GM20431 (cell line): ENCODE measurements around the gene CTU2.

Experiments used
- in situ Hi-C: fragments of 300-500 bp; cut with MseI, MboI; formaldehyde crosslinking; loops from one replicate; pipeline ENCODE4 v1.15.0; 2020; ENCODE audit warnings: low sequenced_read_pairs; ENCODE audit not compliant: unreplicated experiment

CTU2 gene

GRCh38 chr16:88739977-88740726 lies 33.8 kb downstream of the CTU2 start:
- in situ Hi-C loops = no loop called here

GRCh38 chr16:88740727-88741055 lies 34.4 kb downstream of the CTU2 start:
- in situ Hi-C loops = no loop called here

- in situ Hi-C loops = no loop called here
Observed at GRCh38 chr16:88741368-88741767, 35.1 kb downstream of the CTU2 start.

- in situ Hi-C loops = no loop called here
Observed at GRCh38 chr16:88742896-88743605, 36.7 kb downstream of the CTU2 start.

GRCh38 chr16:88743693-88744576 lies 37.6 kb downstream of the CTU2 start:
- in situ Hi-C loops = no loop called here

GRCh38 chr16:88744577-88745521 lies 38.5 kb downstream of the CTU2 start:
- in situ Hi-C loops = no loop called here

GRCh38 chr16:88746506-88746905 lies 40.2 kb downstream of the CTU2 start:
- in situ Hi-C loops = no loop called here

GRCh38 chr16:88747588-88748301 lies 41.4 kb downstream of the CTU2 start:
- in situ Hi-C loops = no loop called here

GRCh38 chr16:88748364-88748763 lies 42.1 kb downstream of the CTU2 start:
- in situ Hi-C loops = no loop called here

- in situ Hi-C loops = no loop called here
Observed at GRCh38 chr16:88749358-88749757, 43.1 kb downstream of the CTU2 start.

GRCh38 chr16:88750854-88751253 lies 44.6 kb downstream of the CTU2 start:
- in situ Hi-C loops = no loop called here

GRCh38 chr16:88752386-88753002 lies 46.2 kb downstream of the CTU2 start:
- in situ Hi-C loops = no loop called here

- in situ Hi-C loops = no loop called here
Observed at GRCh38 chr16:88753191-88753590, 46.9 kb downstream of the CTU2 start.

- in situ Hi-C loops = no loop called here
Observed at GRCh38 chr16:88753602-88754001, 47.3 kb downstream of the CTU2 start.

GRCh38 chr16:88754109-88754911 lies 48.0 kb downstream of the CTU2 start:
- in situ Hi-C loops = no loop called here

- in situ Hi-C loops = no loop called here
Observed at GRCh38 chr16:88754912-88755744, 48.8 kb downstream of the CTU2 start.
